Vagina (tissue), 2 donors: ENCODE data around the gene CXCL13. TPM values are rescaled to one million over a fixed set of nuclear protein-coding genes. Genes with fewer than 3 reads are reported as not detected.

Source experiments
- DNase-seq, 2 donors: peaks; one replicate each; pipeline ENCODE4 v3.0.0-alpha.2; 2017; ENCODE audit errors: extremely low spot score in 2 of 2
- H3K27ac ChIP-seq: fragments of 200-600 bp; sonication (generic); one replicate; pipeline ENCODE4 v1.5.1; 2019
- H3K27me3 ChIP-seq: fragments of 200-600 bp; sonication (generic); one replicate; pipeline ENCODE4 v1.5.1; 2019
- H3K36me3 ChIP-seq, 2 donors: fragments of 200-600 bp; sonication (generic); one replicate each; pipeline ENCODE4 v1.5.1; 2017 to 2019
- H3K4me1 ChIP-seq: fragments of 200-600 bp; sonication (generic); one replicate; pipeline ENCODE4 v1.5.1; 2019
- H3K4me3 ChIP-seq, 2 donors: fragments of 200-600 bp; sonication (generic); 1 replicate in 1 of 2; 2 replicates in 1 of 2; pipeline ENCODE4 v1.5.1; 2016 to 2019
- H3K9me3 ChIP-seq: fragments of 200-600 bp; sonication (generic); one replicate; pipeline ENCODE4 v1.5.1; 2019
- POLR2A ChIP-seq, 2 donors: fragments of 450-650 bp; IDR thresholded peaks; one replicate each; pipeline ENCODE4 v1.6.1; 2017; ENCODE audit warnings: antibody characterized with exemption in 2 of 2, mild to moderate bottlenecking in 2 of 2, moderate library complexity in 2 of 2
- POLR2AphosphoS5 ChIP-seq, 2 donors: sonication (generic); formaldehyde crosslinking; IDR thresholded peaks; one replicate each; pipeline ENCODE4 v1.9.0; 2017; ENCODE audit warnings: antibody characterized with exemption in 2 of 2, mild to moderate bottlenecking in 2 of 2, low read depth in 1 of 2; ENCODE audit not compliant: insufficient read depth in 1 of 2
- intact Hi-C: fragments of 100-400 bp; cut with DNase I; formaldehyde crosslinking; loops from one replicate; pipeline ENCODE4 v1.15.1; 2023
- total RNA-seq: library from RNA; depleted of rRNA; stranded (reverse); fragments of >200 nt; gene quantifications from one replicate; pipeline ENCODE4 v1.2.3, GENCODE V29; 2016
- TF ChIP-seq, protein P1 (sequence below), 3 experiments: fragments of 450-650 bp in 2 of 3; fragments of 200-600 bp in 1 of 3; sonication (generic) in 1 of 3; IDR thresholded peaks; one replicate each; pipeline ENCODE4 v1.5.1; 2017 to 2019; ENCODE audit warnings: antibody characterized with exemption in 3 of 3, mild to moderate bottlenecking in 2 of 3, moderate library complexity in 2 of 3

CXCL13 gene
- total RNA-seq, 1 donor from 2014 or later = not detected

DNA sequence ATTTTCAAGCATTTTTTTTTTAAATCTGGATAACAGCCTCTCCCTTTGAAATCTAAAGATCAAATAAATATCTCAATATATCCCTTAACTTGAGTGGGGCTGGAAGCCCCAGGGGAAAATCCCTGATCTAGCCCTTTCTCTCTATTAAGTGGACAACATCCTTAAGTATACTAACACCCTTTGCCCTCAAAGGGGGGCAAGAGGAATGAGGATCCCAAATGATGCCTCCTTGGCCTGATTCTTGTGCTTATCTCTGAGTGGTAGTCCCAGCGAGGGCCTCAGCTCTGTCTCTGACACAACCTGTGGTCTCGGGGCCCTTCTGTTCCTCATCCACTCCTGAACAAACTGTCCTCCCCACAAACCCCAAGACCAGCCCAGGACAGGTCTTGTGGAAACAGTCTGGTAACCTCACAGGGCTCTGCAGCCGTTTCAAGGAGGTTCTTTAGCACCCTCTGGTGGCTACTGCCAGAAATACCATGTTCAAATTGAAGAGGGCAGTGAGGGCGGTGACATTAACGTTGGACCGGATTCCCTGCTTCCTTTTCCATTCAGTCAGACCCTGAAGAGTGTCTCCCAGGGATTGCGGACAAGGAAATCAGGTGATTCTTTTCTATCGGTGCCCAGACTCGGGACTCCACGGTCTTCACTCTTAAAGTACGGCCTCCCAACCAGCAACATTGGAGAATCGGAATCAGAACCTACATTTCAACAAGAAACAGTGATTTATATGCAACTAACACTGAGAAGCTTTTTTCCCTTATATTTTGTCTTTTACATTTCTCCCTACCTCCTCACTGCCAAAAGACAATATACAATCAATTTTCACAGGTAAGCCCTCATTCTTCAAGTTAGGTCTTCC is 13.0 kb downstream of the CXCL13 start:
- H3K27me3 ChIP-seq = no peaks in the 10 kb centered on the region
- no peak for DNase-seq
- H3K4me1 ChIP-seq = peaks cover 6% of the 10 kb centered on the region
- no peak for TF ChIP-seq POLR2AphosphoS5 (IDR thresholded peaks at IDR 0.05; ENCODE audit: insufficient read depth in 1 of 2, low read depth in 1 of 2)
- TF ChIP-seq POLR2A (IDR thresholded peaks at IDR 0.05) = no peak
- TF ChIP-seq, protein P1, sequence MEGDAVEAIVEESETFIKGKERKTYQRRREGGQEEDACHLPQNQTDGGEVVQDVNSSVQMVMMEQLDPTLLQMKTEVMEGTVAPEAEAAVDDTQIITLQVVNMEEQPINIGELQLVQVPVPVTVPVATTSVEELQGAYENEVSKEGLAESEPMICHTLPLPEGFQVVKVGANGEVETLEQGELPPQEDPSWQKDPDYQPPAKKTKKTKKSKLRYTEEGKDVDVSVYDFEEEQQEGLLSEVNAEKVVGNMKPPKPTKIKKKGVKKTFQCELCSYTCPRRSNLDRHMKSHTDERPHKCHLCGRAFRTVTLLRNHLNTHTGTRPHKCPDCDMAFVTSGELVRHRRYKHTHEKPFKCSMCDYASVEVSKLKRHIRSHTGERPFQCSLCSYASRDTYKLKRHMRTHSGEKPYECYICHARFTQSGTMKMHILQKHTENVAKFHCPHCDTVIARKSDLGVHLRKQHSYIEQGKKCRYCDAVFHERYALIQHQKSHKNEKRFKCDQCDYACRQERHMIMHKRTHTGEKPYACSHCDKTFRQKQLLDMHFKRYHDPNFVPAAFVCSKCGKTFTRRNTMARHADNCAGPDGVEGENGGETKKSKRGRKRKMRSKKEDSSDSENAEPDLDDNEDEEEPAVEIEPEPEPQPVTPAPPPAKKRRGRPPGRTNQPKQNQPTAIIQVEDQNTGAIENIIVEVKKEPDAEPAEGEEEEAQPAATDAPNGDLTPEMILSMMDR (IDR thresholded peaks at IDR 0.05) = peak; percentile 50 to 72 (median 63)
- intact Hi-C loops = no loop called here
- no peaks in the 10 kb centered on the region for H3K9me3 ChIP-seq
- no peaks in the 10 kb centered on the region for H3K36me3 ChIP-seq
- no peak overlapping the region for H3K4me3 ChIP-seq
- H3K27ac ChIP-seq = no peak overlapping the region

DNA sequence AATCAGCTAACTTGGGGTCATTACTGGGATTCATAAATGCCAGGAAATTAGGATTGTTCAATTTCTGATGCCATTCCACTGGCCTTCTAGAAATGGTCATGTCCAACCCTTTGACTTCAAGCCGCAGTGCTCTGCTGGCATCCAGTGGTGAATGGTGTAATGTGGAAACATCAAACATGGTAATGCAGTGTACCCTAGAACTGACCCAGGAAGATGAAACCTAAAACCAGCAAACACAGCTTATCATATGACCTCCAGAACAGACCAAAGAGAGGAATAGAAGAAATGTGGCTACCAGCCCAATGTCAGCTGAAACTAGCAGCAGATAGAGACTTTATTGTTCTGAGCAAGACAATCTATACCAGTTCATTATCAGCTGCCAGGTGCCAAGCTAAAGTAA is 13.8 kb downstream of the CXCL13 start:
- no peak for DNase-seq
- no peak overlapping the region for H3K27ac ChIP-seq
- TF ChIP-seq POLR2A (IDR thresholded peaks at IDR 0.05) (no peak), POLR2AphosphoS5 (IDR thresholded peaks at IDR 0.05; ENCODE audit: insufficient read depth in 1 of 2, low read depth in 1 of 2) (no peak)
- TF ChIP-seq, protein P1 (IDR thresholded peaks at IDR 0.05) = no peak
- H3K4me1 ChIP-seq = peaks cover 6% of the 10 kb centered on the region
- H3K36me3 ChIP-seq = no peaks in the 10 kb centered on the region
- H3K4me3 ChIP-seq = no peak overlapping the region
- H3K27me3 ChIP-seq = no peaks in the 10 kb centered on the region
- intact Hi-C loops = no loop called here
- no peaks in the 10 kb centered on the region for H3K9me3 ChIP-seq

DNA sequence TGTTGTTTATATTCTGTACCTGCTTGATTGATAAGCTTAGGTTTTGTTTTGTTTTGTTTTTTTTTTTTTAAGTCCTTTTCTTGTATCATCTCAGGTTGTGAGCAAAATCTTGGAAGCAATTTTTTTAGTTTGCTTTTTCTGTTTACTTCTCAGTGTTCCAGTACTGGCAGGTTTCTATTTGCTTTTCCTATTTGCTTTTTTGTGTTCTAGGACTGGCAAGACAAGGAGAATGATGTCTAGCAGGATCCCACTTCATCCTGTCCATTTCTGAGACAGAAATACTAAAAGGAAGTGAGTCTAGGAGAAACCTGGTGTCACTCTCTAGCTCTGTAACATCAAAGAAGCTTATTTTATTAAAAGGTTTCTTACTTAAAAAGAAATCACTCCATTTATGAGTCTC is 15.6 kb downstream of the CXCL13 start:
- H3K4me1 ChIP-seq = peaks cover 6% of the 10 kb centered on the region
- TF ChIP-seq, protein P1 (IDR thresholded peaks at IDR 0.05) = no peak
- TF ChIP-seq POLR2AphosphoS5 (IDR thresholded peaks at IDR 0.05; ENCODE audit: insufficient read depth in 1 of 2, low read depth in 1 of 2) (no peak), POLR2A (IDR thresholded peaks at IDR 0.05) (no peak)
- no peaks in the 10 kb centered on the region for H3K9me3 ChIP-seq
- no peak overlapping the region for H3K27ac ChIP-seq
- H3K27me3 ChIP-seq = no peaks in the 10 kb centered on the region
- H3K36me3 ChIP-seq = no peaks in the 10 kb centered on the region
- intact Hi-C loops = no loop called here
- no peak overlapping the region for H3K4me3 ChIP-seq
- DNase-seq = no peak

DNA sequence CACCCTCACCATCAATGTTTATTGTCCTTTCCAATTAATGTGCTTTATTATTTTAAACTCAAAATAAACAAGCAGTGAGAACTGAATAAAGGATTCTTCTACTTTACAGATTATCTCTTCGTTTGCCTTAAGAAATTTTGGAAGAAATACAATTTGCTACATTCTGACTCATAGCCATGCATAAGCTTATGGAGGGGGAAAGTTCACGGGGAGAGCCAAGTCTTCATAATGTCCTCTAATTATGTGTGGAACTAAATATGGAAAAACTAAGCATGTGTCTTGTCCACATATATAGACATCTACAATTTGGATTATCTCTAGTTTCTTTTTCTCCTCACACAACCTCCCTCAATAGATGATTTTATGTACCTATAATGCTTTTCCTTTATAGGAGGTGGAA is 17.5 kb downstream of the CXCL13 start:
- no peaks in the 10 kb centered on the region for H3K36me3 ChIP-seq
- H3K9me3 ChIP-seq = no peaks in the 10 kb centered on the region
- TF ChIP-seq POLR2AphosphoS5 (IDR thresholded peaks at IDR 0.05; ENCODE audit: insufficient read depth in 1 of 2, low read depth in 1 of 2) = no peak
- no peak for TF ChIP-seq POLR2A (IDR thresholded peaks at IDR 0.05)
- TF ChIP-seq, protein P1 (IDR thresholded peaks at IDR 0.05) = no peak
- DNase-seq = no peak
- H3K4me1 ChIP-seq = peaks cover 6% of the 10 kb centered on the region
- no peaks in the 10 kb centered on the region for H3K27me3 ChIP-seq
- H3K27ac ChIP-seq = no peak overlapping the region
- intact Hi-C loops = no loop called here
- no peak overlapping the region for H3K4me3 ChIP-seq

DNA sequence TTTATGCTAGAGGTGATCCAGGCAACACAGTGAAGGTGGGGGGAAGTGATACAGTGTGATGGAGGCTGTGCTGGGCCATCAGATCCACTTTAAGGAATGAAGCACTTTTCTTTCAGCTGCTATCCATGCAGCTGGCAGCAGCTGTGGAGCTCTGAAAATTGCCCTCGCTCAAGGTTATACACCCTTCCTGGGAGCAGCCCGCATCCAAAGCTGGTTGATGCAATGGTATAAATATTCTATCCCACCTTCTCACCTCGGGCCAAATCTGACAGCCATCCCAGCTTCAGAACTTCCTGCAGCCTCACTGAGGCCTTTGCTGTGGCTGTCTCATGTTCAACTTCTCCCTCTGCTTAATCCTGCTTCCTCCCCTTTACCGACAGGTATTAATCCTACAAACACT is 18.6 kb downstream of the CXCL13 start:
- H3K4me1 ChIP-seq = peaks cover under 1% of the 10 kb centered on the region
- intact Hi-C loops = no loop called here
- H3K27ac ChIP-seq = no peak overlapping the region
- no peak overlapping the region for H3K4me3 ChIP-seq
- no peaks in the 10 kb centered on the region for H3K36me3 ChIP-seq
- no peak for DNase-seq
- no peaks in the 10 kb centered on the region for H3K9me3 ChIP-seq
- TF ChIP-seq POLR2AphosphoS5 (IDR thresholded peaks at IDR 0.05; ENCODE audit: insufficient read depth in 1 of 2, low read depth in 1 of 2) (no peak), POLR2A (IDR thresholded peaks at IDR 0.05) (no peak)
- TF ChIP-seq, protein P1 (IDR thresholded peaks at IDR 0.05) = no peak
- no peaks in the 10 kb centered on the region for H3K27me3 ChIP-seq
